H1 (cell line): ENCODE data around the gene MAF. TPM values are rescaled to one million over a fixed set of nuclear protein-coding genes. Genes with fewer than 3 reads are reported as not detected.

Source experiments
- CTCF ChIA-PET: fragments of 300-600 bp; sonication (Branson Sonifier 250); formaldehyde crosslinking; loops from one replicate; lab custom pipeline; 2021; ENCODE audit not compliant: partially characterized antibody; lab: Charles Lee
- POLR2A ChIA-PET: fragments of 300-600 bp; sonication (Branson Sonifier 250); formaldehyde crosslinking; loops from one replicate; lab custom pipeline; 2021; ENCODE audit warnings: inconsistent platforms; ENCODE audit not compliant: partially characterized antibody; lab: Charles Lee
- DNase-seq, 2 experiments: peaks; one replicate each; pipeline versions ENCODE4 v3.0.0 to v3.0.0-alpha.2; 2010 to 2022; ENCODE audit warnings: low spot score in 2 of 2, low read depth in 1 of 2, mixed read lengths in 1 of 2
- FAIRE-seq: peaks from 2 replicates; lab custom pipeline; 2011; peaks lifted over from hg19 to GRCh38; lab: Jason Lieb, UNC
- H2AFZ ChIP-seq: 2 replicates; pipeline ENCODE4 v1.8.1; 2012; ENCODE audit warnings: low read length, inconsistent platforms
- H2AK5ac ChIP-seq: 2 replicates; pipeline ENCODE4 v1.6.1; 2013; ENCODE audit warnings: low read depth, low read length
- H2BK120ac ChIP-seq: replicated peaks from 2 replicates; pipeline ENCODE3; 2013; ENCODE audit warnings: low read depth, low read length, inconsistent platforms
- H2BK12ac ChIP-seq: 2 replicates; pipeline ENCODE4 v1.6.1; 2013; ENCODE audit warnings: low read depth, low read length
- H2BK15ac ChIP-seq: 2 replicates; pipeline ENCODE4 v1.6.1; 2013; ENCODE audit warnings: low read length
- H2BK20ac ChIP-seq: 2 replicates; pipeline ENCODE4 v1.6.1; 2013; ENCODE audit warnings: low read length
- H2BK5ac ChIP-seq: 2 replicates; pipeline ENCODE4 v1.6.1; 2013; ENCODE audit warnings: low read depth, low read length
- H3K14ac ChIP-seq: 2 replicates; pipeline ENCODE4 v1.6.1; 2013; ENCODE audit warnings: inconsistent platforms; ENCODE audit not compliant: insufficient read length
- H3K18ac ChIP-seq: 2 replicates; pipeline ENCODE4 v1.6.1; 2013; ENCODE audit warnings: low read length; ENCODE audit errors: extremely low read depth
- H3K23ac ChIP-seq: 2 replicates; pipeline ENCODE4 v1.6.1; 2013; ENCODE audit warnings: inconsistent platforms; ENCODE audit not compliant: insufficient read length
- H3K23me2 ChIP-seq: 2 replicates; pipeline ENCODE4 v1.6.1; 2013; ENCODE audit warnings: low read depth, low read length
- H3K27ac ChIP-seq: 2 replicates; pipeline ENCODE4 v1.6.1; 2011; ENCODE audit warnings: low read depth, low read length, inconsistent platforms
- H3K27me3 ChIP-seq, 4 experiments: replicated peaks in 1 of 4; 1 replicate in 1 of 4; 2 replicates in 3 of 4; pipeline versions ENCODE4 v1.6.1 to v1.8.1; 2011 to 2013; ENCODE audit warnings: low read length in 3 of 4, mild to moderate bottlenecking in 3 of 4, inconsistent platforms in 2 of 4, mixed read lengths in 2 of 4, moderate library complexity in 1 of 4; ENCODE audit not compliant: control insufficient read depth in 3 of 4, insufficient read depth in 3 of 4; ENCODE audit errors: extremely low read depth in 1 of 4
- H3K36me3 ChIP-seq, 4 experiments: 2 replicates each; pipeline versions ENCODE4 v1.6.1 to v1.8.1; 2011 to 2013; ENCODE audit warnings: mild to moderate bottlenecking in 4 of 4, low read length in 3 of 4, moderate library complexity in 2 of 4, control low read depth in 1 of 4, inconsistent platforms in 1 of 4; ENCODE audit not compliant: insufficient read depth in 4 of 4, control insufficient read depth in 2 of 4
- H3K4ac ChIP-seq: replicated peaks from 2 replicates; pipeline ENCODE3; 2013; ENCODE audit warnings: low read length, low read depth, mixed read lengths, inconsistent platforms; ENCODE audit not compliant: insufficient read length
- H3K4me1 ChIP-seq, 4 experiments: replicated peaks in 1 of 4; 1 replicate in 1 of 4; 2 replicates in 3 of 4; pipeline versions ENCODE4 v1.6.1 to v1.8.1; 2011 to 2013; ENCODE audit warnings: low read length in 3 of 4, inconsistent platforms in 2 of 4, mixed read lengths in 1 of 4; ENCODE audit not compliant: insufficient read depth in 4 of 4, control insufficient read depth in 3 of 4
- H3K4me2 ChIP-seq, 2 experiments: 2 replicates each; pipeline versions ENCODE4 v1.6.1 to v1.8.1; 2011 to 2013; ENCODE audit warnings: low read depth in 2 of 2, low read length in 2 of 2, control low read depth in 1 of 2, inconsistent platforms in 1 of 2, mild to moderate bottlenecking in 1 of 2; ENCODE audit not compliant: insufficient read depth in 1 of 2
- H3K4me3 ChIP-seq, 4 experiments: fragments of 200-600, 300-600 bp in 1 of 4; sonication (generic), shearing (Covaris generic), sonication (Bioruptor Twin) in 1 of 4; 2 replicates each; pipeline versions ENCODE4 v1.5.1 to v1.8.1; 2011 to 2016; ENCODE audit warnings: low read length in 4 of 4, low read depth in 3 of 4, control low read depth in 2 of 4, inconsistent platforms in 2 of 4, mild to moderate bottlenecking in 2 of 4, mixed read lengths in 1 of 4, moderate library complexity in 1 of 4; ENCODE audit not compliant: insufficient read depth in 2 of 4; ENCODE audit errors: extremely low read depth in 1 of 4
- H3K56ac ChIP-seq: replicated peaks from 2 replicates; pipeline ENCODE3; 2013; ENCODE audit warnings: low read depth, mild to moderate bottlenecking, mixed read lengths, low read length, inconsistent platforms; ENCODE audit not compliant: insufficient read length
- H3K79me1 ChIP-seq: 2 replicates; pipeline ENCODE4 v1.6.1; 2013; ENCODE audit warnings: low read depth, low read length, control low read depth
- H3K79me2 ChIP-seq, 2 experiments: 2 replicates each; pipeline versions ENCODE4 v1.6.1 to v1.8.1; 2012 to 2013; ENCODE audit warnings: low read length in 2 of 2, mild to moderate bottlenecking in 2 of 2, inconsistent platforms in 1 of 2; ENCODE audit not compliant: insufficient read depth in 2 of 2, control insufficient read depth in 1 of 2
- H3K9ac ChIP-seq, 4 experiments: replicated peaks in 1 of 4; 1 replicate in 1 of 4; 2 replicates in 3 of 4; pipeline versions ENCODE4 v1.6.1 to v1.8.1; 2011 to 2013; ENCODE audit warnings: low read depth in 3 of 4, low read length in 3 of 4, control low read depth in 2 of 4, mild to moderate bottlenecking in 2 of 4, moderate library complexity in 2 of 4, inconsistent platforms in 1 of 4; ENCODE audit errors: extremely low read depth in 1 of 4
- H3K9me3 ChIP-seq, 2 experiments: 2 replicates each; pipeline versions ENCODE4 v1.6.1 to v1.8.1; 2012 to 2013; ENCODE audit warnings: mild to moderate bottlenecking in 2 of 2, moderate library complexity in 2 of 2, control low read depth in 1 of 2, inconsistent platforms in 1 of 2, low read depth in 1 of 2, low read length in 1 of 2, mixed read lengths in 1 of 2; ENCODE audit not compliant: insufficient read depth in 2 of 2
- H4K20me1 ChIP-seq, 2 experiments: replicated peaks in 1 of 2; 2 replicates each; pipeline versions ENCODE3 to v1.8.1; 2011 to 2013; ENCODE audit warnings: inconsistent platforms in 2 of 2, low read length in 2 of 2, mild to moderate bottlenecking in 1 of 2; ENCODE audit not compliant: insufficient read depth in 2 of 2, control insufficient read depth in 1 of 2
- H4K5ac ChIP-seq: 2 replicates; pipeline ENCODE4 v1.6.1; 2013; ENCODE audit warnings: low read length, low read depth, mixed read lengths, inconsistent platforms; ENCODE audit not compliant: insufficient read length
- H4K8ac ChIP-seq: 2 replicates; pipeline ENCODE4 v1.8.0; 2013; ENCODE audit warnings: mild to moderate bottlenecking, moderate library complexity, low read length, inconsistent platforms; ENCODE audit not compliant: insufficient read depth; ENCODE audit errors: extremely low read depth
- H4K91ac ChIP-seq: replicated peaks from 2 replicates; pipeline ENCODE3; 2013; ENCODE audit warnings: low read length, mixed read lengths, inconsistent platforms; ENCODE audit not compliant: insufficient read length
- BCL11A ChIP-seq, 2 experiments: IDR thresholded peaks; one replicate each; pipeline ENCODE4 v1.6.1; 2011; ENCODE audit warnings: low read depth in 2 of 2, low read length in 2 of 2, mild to moderate bottlenecking in 2 of 2
- JUN ChIP-seq: IDR thresholded peaks from 2 replicates; pipeline ENCODE4 v1.6.1; 2011; ENCODE audit warnings: low read depth, mild to moderate bottlenecking, improper control_type of control experiment, low read length
- POLR2AphosphoS5 ChIP-seq: IDR thresholded peaks from 2 replicates; pipeline ENCODE4 v1.6.1; 2011; ENCODE audit warnings: low read depth, low read length
- WGBS, 2 experiments: shearing (Covaris generic) in 1 of 2; methylation state at CpG; one replicate each; pipeline versions ENCODE4 v1.1.6 to v1.1.7; 2013 to 2015; ENCODE audit warnings: low lambda C conversion rate in 2 of 2, mixed read lengths in 2 of 2, inconsistent platforms in 1 of 2, low coverage in 1 of 2, missing lambda C conversion rate in 1 of 2; ENCODE audit not compliant: insufficient replicate concordance in 2 of 2, insufficient coverage in 1 of 2, insufficient read length in 1 of 2; ENCODE audit errors: extremely low coverage in 1 of 2, missing lambda C conversion rate in 1 of 2; 5-methylcytosine and 5-hydroxymethylcytosine counted together
- polyA plus RNA-seq, 7 experiments: library from polyadenylated mRNA; depleted of rRNA in 3 of 7; stranded (reverse) in 5 of 7; unstranded in 2 of 7; fragments of >200 nt in 5 of 7; fragments of 200-250 nt in 2 of 7; gene quantifications; 1 replicate in 5 of 7; 2 replicates in 1 of 7; 4 replicates in 1 of 7; pipeline versions ENCODE4 v1.2.1 to v1.2.3, GENCODE V29; 2011 to 2013; ENCODE audit warnings: missing spikeins in 2 of 7, mixed read lengths in 2 of 7
- total RNA-seq: library from RNA; stranded (reverse); fragmentation: NEBNext Ultra II Directional; extraction: Animal tissue kit (Norgen Biotek cat#: 25700); gene quantifications from 2 replicates; pipeline ENCODE4 v1.2.1, GENCODE V29; 2021

The MAF gene
- total and polyA plus RNA-seq, 2 of the 8 experiments (the other 6 are each of a cell fraction or from before 2014, with no cell fraction given) = 1.3 to 2.7 TPM

- Histone ChIP-seq H3K4ac (no peak overlapping the region), H2BK12ac (no peak overlapping the region), H3K18ac (no peak overlapping the region), H3K36me3 (no peaks in the 10 kb centered on the region), H3K14ac (no peak overlapping the region), H2BK15ac (no peak overlapping the region), H3K4me2 (no peak overlapping the region), H3K27me3 (no peaks in the 10 kb centered on the region), H3K9me3 (no peaks in the 10 kb centered on the region), H3K4me3 (no peak overlapping the region), H3K27ac (no peak overlapping the region), H2BK20ac (no peak overlapping the region), H3K4me1 (no peaks in the 10 kb centered on the region), H3K23me2 (no peaks in the 10 kb centered on the region), H3K56ac (no peak overlapping the region), H3K9ac (no peak overlapping the region), H2BK5ac (no peak overlapping the region), H2AFZ (no peak overlapping the region), H4K20me1 (no peaks in the 10 kb centered on the region), H3K79me1 (no peaks in the 10 kb centered on the region), H4K8ac (no peak overlapping the region), H2BK120ac (no peak overlapping the region), H3K23ac (no peak overlapping the region), H3K79me2 (no peaks in the 10 kb centered on the region), H4K91ac (no peak overlapping the region), H2AK5ac (no peak overlapping the region), H4K5ac (no peak overlapping the region)
- TF ChIP-seq JUN (no peak), POLR2AphosphoS5 (no peak), BCL11A (IDR thresholded peaks at IDR 0.05; ENCODE audit: low read depth in 2 of 2, low read length in 2 of 2) (no peak)
- WGBS, 2 experiments = 95% methylated on average over 2 of the region's 2 CpGs; no CpG with 5 or more reads in 1 of the 2 experiments
- POLR2A ChIA-PET = no interaction called here
- DNase-seq = no peak
- CTCF ChIA-PET = no interaction called here
- no peak for FAIRE-seq
Observed at GRCh38 chr16:79627092-79627491, 26.6 kb upstream of the MAF start.
